HG03460 (cell line): Measurements from ENCODE around the gene TPRG1L.

Experiments
- ATAC-seq: cut with Tn5 transposase; IDR thresholded peaks from one replicate; pipeline ENCODE4 v1.9.1; 2021; ENCODE audit not compliant: unreplicated experiment

Gene TPRG1L

GRCh38 chr1:3677484-3677883 lies 52.7 kb downstream of the TPRG1L start:
- ATAC-seq: peak; percentile 5

DNA sequence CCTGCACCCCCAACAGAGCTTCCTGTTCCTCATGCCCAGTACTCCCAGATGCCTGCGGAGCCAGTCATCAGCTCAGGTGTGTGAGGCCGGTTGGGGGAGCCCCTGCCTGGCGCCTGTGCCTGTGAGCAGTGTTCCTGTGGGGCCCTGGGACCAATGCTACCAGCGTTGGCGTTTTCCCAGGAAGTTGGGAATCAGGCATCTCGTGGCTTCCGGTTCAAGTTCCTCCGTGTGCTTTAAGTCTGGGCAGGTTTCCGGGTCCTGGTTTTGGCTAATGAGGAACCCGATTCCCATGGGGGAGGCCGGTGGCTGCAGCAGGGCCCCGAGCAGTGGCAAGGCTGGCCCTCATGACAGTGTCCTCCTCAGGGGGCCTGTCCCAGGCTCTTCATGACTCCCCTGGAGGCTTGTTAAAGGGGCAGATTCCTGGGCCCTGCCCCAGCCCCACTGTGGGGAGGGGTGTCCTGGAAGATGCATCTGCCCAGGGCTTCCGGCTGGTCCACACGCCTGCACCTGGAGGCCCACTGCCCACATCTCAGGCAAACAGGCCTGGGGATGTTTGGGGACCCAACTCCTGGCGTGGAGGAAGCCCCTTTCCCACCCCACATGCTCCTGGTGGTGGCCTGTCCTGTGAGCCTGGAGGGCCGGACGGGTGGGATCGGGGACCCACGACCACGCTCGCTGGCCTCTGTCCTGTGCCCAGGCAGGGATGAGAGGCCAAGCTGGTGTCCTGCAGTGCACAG lies 53.7 kb downstream of the TPRG1L start:
- no peak for ATAC-seq

GRCh38 chr1:3679098-3679555 lies 54.3 kb downstream of the TPRG1L start:
- ATAC-seq: no peak
